ENCODE data around the gene BMPR2.

DNA sequence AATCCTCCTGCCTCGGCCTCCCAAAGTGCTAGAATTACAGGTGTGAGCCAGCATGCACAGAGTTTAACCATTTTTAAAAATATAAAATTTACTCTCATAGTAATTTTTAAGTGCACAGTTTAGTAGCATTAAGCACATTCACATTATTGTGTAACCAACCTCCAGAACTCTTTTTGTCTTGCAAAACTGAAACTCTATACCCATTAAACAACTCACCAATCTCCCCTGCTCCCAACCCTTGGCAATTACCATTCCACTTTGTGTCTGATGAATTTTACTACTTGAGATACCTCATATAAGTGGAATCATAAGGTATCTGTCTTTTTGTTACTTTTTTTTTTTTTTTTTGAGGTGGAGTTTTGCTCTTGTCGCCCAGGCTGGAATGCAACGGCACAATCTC, 112.5 kb downstream of the BMPR2 start:
- no peak for TF ChIP-seq CTCF (conservative IDR thresholded peaks at IDR 0.05 in 1 of 2, IDR thresholded peaks at IDR 0.05 in 1 of 2; ENCODE audit: low read depth in 1 of 2, low read length in 2 of 2)
- TF ChIP-seq EZH2 (IDR thresholded peaks at IDR 0.05; ENCODE audit: low read length, missing control alignments), result no peak
